Measurements from ENCODE around the gene NFIB.

DNA sequence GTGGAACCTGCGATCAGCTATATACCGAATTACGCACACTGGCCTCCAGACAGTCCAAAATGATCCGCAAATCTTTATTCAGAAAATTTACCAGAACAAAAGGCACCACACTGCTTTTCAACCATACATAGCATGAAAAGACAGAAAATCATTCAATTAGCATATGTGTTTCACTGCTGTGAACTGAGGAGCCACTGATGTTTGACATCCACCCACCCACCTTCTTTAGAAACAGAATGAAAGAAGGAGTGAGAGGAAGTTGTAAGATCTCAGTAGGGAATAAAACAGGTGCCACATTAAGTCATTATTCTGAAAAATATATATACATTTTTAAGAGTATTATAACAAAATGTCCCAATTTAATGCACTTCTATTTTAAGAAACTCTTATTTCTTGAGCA, 156.8 kb downstream of the NFIB start:
- TF ChIP-seq EZH2 (IDR thresholded peaks at IDR 0.05; ENCODE audit: insufficient read depth, low read length) = no peak
- TF ChIP-seq, protein P1, sequence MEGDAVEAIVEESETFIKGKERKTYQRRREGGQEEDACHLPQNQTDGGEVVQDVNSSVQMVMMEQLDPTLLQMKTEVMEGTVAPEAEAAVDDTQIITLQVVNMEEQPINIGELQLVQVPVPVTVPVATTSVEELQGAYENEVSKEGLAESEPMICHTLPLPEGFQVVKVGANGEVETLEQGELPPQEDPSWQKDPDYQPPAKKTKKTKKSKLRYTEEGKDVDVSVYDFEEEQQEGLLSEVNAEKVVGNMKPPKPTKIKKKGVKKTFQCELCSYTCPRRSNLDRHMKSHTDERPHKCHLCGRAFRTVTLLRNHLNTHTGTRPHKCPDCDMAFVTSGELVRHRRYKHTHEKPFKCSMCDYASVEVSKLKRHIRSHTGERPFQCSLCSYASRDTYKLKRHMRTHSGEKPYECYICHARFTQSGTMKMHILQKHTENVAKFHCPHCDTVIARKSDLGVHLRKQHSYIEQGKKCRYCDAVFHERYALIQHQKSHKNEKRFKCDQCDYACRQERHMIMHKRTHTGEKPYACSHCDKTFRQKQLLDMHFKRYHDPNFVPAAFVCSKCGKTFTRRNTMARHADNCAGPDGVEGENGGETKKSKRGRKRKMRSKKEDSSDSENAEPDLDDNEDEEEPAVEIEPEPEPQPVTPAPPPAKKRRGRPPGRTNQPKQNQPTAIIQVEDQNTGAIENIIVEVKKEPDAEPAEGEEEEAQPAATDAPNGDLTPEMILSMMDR (IDR thresholded peaks at IDR 0.05; ENCODE audit: insufficient read depth, low read depth, low read length) = no peak
